K562 (cell line): ENCODE data around the gene LPGAT1. TPM values are rescaled to one million over a fixed set of nuclear protein-coding genes. Genes with fewer than 3 reads are reported as not detected.
A peak's percentile ranks its signal among the peaks of the same experiment; 100 is the strongest.

Experiments
- E2F5 ChIP-seq: sonication (generic); formaldehyde crosslinking; IDR thresholded peaks from 2 replicates; pipeline ENCODE4 v1.8.0; 2022; ENCODE audit warnings: mild to moderate bottlenecking, missing genetic modification reagents
- ETV1 ChIP-seq: fragments of 450-650 bp; conservative IDR thresholded peaks from 2 replicates; pipeline ENCODE4 v1.6.1; 2016; ENCODE audit warnings: missing genetic modification characterization, control low read depth, low read depth, missing compliant biosample characterization
- HCFC1 ChIP-seq: IDR thresholded peaks from 2 replicates; pipeline ENCODE4 v1.6.1; 2012; ENCODE audit warnings: low read depth, low read length, improper control_type of control experiment
- HDAC1 ChIP-seq, 2 experiments: fragments of 450-650 bp; IDR thresholded peaks; 2 replicates each; pipeline ENCODE4 v1.6.1; 2016 to 2017; ENCODE audit warnings: inconsistent platforms in 1 of 2, mild to moderate bottlenecking in 1 of 2, moderate library complexity in 1 of 2
- TGIF2 ChIP-seq: sonication (generic); formaldehyde crosslinking; IDR thresholded peaks from 2 replicates; pipeline ENCODE4 v1.8.1; 2022; ENCODE audit warnings: mild to moderate bottlenecking, missing genetic modification reagents, moderate library complexity
- ZNF511 ChIP-seq: sonication (generic); formaldehyde crosslinking; IDR thresholded peaks from 2 replicates; pipeline ENCODE4 v1.8.0; 2022; ENCODE audit warnings: mild to moderate bottlenecking, missing genetic modification reagents
- ZNF740 ChIP-seq, 3 experiments: fragments of 200-800 bp in 1 of 3; sonication (Bioruptor generic) in 1 of 3; sonication (generic) in 1 of 3; formaldehyde crosslinking in 1 of 3; IDR thresholded peaks; 2 replicates each; pipeline versions ENCODE4 v1.6.1 to v1.8.0; 2016 to 2022; ENCODE audit warnings: mild to moderate bottlenecking in 2 of 3, missing compliant biosample characterization in 2 of 3, missing genetic modification characterization in 2 of 3, missing genetic modification reagents in 1 of 3
- polyA plus RNA-seq, 8 experiments: library from polyadenylated mRNA; depleted of rRNA in 4 of 8; stranded (reverse) in 5 of 8; unstranded in 3 of 8; fragments of >200 nt; fragmentation: Nextera tagmentation in 2 of 8; fragmentation: Illumina TruSeq in 1 of 8; extraction: Ambion mirVana in 2 of 8; extraction: Trizol in 1 of 8; gene quantifications; 2 replicates each; pipeline versions ENCODE4 v1.2.1 to v1.2.3, GENCODE V29; 2011 to 2014; ENCODE audit warnings: inconsistent platforms in 1 of 8, missing spikeins in 1 of 8
- total RNA-seq, 7 experiments: library from RNA; depleted of rRNA in 6 of 7; stranded (reverse); fragments of >200 nt in 6 of 7; fragmentation: Illumina TruSeq in 2 of 7; extraction: Trizol in 2 of 7; gene quantifications; 2 replicates each; pipeline versions ENCODE4 v1.2.1 to v1.2.3, GENCODE V29; 2011 to 2021; ENCODE audit warnings: low replicate concordance in 1 of 7
- TF ChIP-seq, protein P1 (sequence below), 3 experiments: IDR thresholded peaks in 2 of 3; conservative IDR thresholded peaks in 1 of 3; 2 replicates each; pipeline ENCODE4 v1.5.1; 2011 to 2012; ENCODE audit warnings: low read length in 3 of 3, mild to moderate bottlenecking in 3 of 3, control low read depth in 2 of 3, improper control_type of control experiment in 1 of 3, inconsistent platforms in 1 of 3, low read depth in 1 of 3, mixed read lengths in 1 of 3, moderate library complexity in 1 of 3; ENCODE audit not compliant: insufficient read depth in 2 of 3
- TF ChIP-seq, protein P2 (sequence below): sonication (generic); formaldehyde crosslinking; IDR thresholded peaks from 2 replicates; pipeline ENCODE4 v1.8.1; 2023; ENCODE audit warnings: mild to moderate bottlenecking, missing genetic modification reagents
- TF ChIP-seq, protein P3 (sequence below): fragments of 250-450 bp; sonication (Bioruptor Pico); IDR thresholded peaks from 2 replicates; pipeline ENCODE4 v1.4.0; 2020; ENCODE audit warnings: borderline replicate concordance
- TF ChIP-seq, protein P4 (sequence below): fragments of 450-650 bp; formaldehyde crosslinking; IDR thresholded peaks from 2 replicates; pipeline ENCODE4 v1.4.0; 2020; ENCODE audit warnings: mild to moderate bottlenecking

Gene LPGAT1
- total and polyA plus RNA-seq, 9 of the 15 experiments (the other 6 are each of a cell fraction or from before 2014, with no cell fraction given): 5.7 to 31.4 (median 16.3) TPM

- TF ChIP-seq HCFC1 (peak; percentile 33; the same call in 1 of the 2 replicates), ZNF740 (CRISPR knock-in tag; IDR thresholded peaks at IDR 0.05) (peak; percentile 70; the same call in 1 of the 2 replicates), ZNF740 (tag; IDR thresholded peaks at IDR 0.05) (peak in 1 of 2 experiments; percentile 74; a peak in 1 of 4 replicates), TGIF2 (0 out of 2 replicates have a peak, but pooled peaks have one; percentile 53), ETV1 (tag) (no peak), ZNF511 (0 out of 2 replicates have a peak, but pooled peaks have one; percentile 50), E2F5 (CRISPR knock-in tag) (no peak), HDAC1 (IDR thresholded peaks at IDR 0.05) (no peak)
- TF ChIP-seq, protein P1, sequence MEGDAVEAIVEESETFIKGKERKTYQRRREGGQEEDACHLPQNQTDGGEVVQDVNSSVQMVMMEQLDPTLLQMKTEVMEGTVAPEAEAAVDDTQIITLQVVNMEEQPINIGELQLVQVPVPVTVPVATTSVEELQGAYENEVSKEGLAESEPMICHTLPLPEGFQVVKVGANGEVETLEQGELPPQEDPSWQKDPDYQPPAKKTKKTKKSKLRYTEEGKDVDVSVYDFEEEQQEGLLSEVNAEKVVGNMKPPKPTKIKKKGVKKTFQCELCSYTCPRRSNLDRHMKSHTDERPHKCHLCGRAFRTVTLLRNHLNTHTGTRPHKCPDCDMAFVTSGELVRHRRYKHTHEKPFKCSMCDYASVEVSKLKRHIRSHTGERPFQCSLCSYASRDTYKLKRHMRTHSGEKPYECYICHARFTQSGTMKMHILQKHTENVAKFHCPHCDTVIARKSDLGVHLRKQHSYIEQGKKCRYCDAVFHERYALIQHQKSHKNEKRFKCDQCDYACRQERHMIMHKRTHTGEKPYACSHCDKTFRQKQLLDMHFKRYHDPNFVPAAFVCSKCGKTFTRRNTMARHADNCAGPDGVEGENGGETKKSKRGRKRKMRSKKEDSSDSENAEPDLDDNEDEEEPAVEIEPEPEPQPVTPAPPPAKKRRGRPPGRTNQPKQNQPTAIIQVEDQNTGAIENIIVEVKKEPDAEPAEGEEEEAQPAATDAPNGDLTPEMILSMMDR (IDR thresholded peaks at IDR 0.05 in 2 of 3, conservative IDR thresholded peaks at IDR 0.05 in 1 of 3; ENCODE audit: insufficient read depth in 2 of 3, low read depth in 1 of 3, low read length in 3 of 3): peak; percentile 64 to 92 (median 80)
- TF ChIP-seq, protein P2, sequence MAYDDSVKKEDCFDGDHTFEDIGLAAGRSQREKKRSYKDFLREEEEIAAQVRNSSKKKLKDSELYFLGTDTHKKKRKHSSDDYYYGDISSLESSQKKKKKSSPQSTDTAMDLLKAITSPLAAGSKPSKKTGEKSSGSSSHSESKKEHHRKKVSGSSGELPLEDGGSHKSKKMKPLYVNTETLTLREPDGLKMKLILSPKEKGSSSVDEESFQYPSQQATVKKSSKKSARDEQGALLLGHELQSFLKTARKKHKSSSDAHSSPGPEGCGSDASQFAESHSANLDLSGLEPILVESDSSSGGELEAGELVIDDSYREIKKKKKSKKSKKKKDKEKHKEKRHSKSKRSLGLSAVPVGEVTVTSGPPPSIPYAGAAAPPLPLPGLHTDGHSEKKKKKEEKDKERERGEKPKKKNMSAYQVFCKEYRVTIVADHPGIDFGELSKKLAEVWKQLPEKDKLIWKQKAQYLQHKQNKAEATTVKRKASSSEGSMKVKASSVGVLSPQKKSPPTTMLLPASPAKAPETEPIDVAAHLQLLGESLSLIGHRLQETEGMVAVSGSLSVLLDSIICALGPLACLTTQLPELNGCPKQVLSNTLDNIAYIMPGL: peak; percentile 83; the same call in 1 of the 2 replicates
- TF ChIP-seq, protein P3, sequence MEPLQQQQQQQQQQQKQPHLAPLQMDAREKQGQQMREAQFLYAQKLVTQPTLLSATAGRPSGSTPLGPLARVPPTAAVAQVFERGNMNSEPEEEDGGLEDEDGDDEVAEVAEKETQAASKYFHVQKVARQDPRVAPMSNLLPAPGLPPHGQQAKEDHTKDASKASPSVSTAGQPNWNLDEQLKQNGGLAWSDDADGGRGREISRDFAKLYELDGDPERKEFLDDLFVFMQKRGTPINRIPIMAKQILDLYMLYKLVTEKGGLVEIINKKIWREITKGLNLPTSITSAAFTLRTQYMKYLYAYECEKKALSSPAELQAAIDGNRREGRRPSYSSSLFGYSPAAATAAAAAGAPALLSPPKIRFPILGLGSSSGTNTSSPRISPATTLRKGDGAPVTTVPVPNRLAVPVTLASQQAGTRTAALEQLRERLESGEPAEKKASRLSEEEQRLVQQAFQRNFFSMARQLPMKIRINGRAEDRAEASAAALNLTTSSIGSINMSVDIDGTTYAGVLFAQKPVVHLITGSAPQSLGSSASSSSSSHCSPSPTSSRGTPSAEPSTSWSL (CRISPR knock-in tag): peak; percentile 10; the same call in 1 of the 2 replicates
- TF ChIP-seq, protein P4, sequence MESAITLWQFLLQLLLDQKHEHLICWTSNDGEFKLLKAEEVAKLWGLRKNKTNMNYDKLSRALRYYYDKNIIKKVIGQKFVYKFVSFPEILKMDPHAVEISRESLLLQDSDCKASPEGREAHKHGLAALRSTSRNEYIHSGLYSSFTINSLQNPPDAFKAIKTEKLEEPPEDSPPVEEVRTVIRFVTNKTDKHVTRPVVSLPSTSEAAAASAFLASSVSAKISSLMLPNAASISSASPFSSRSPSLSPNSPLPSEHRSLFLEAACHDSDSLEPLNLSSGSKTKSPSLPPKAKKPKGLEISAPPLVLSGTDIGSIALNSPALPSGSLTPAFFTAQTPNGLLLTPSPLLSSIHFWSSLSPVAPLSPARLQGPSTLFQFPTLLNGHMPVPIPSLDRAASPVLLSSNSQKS (CRISPR knock-in tag): no peak
These were observed at the start of gene LPGAT1 (continued) for GRCh38 chr1:211830328-211831142.
